Activated CD8-positive, alpha-beta T cell treated with anti-CD3 and anti-CD28 coated beads for 36 hours (primary cell): ENCODE results near the gene TGIF2. TPM values are rescaled to one million over a fixed set of nuclear protein-coding genes. Genes with fewer than 3 reads are reported as not detected.
"Not testable (repeated sequence)": the region's sequence is repeated elsewhere in the genome, so short reads cannot be mapped to it uniquely, and the experiment has no call there.

Experiments
- ATAC-seq: fragments of 200-7000 bp; cut with Tn5 transposase; one replicate; pipeline ENCODE4 v1.10.0; 2021; ENCODE audit warnings: mild to moderate bottlenecking, moderate library complexity
- CTCF ChIA-PET: fragments of 350-600 bp; sonication (Branson Sonifier 250); formaldehyde crosslinking; loops from one replicate; lab custom pipeline; 2021; ENCODE audit warnings: antibody characterized with exemption; lab: Charles Lee
- POLR2A ChIA-PET: fragments of 350-600 bp; sonication (Branson Sonifier 250); formaldehyde crosslinking; loops from one replicate; lab custom pipeline; 2021; ENCODE audit warnings: antibody characterized with exemption; lab: Charles Lee
- DNase-seq: peaks from one replicate; pipeline ENCODE4 v3.0.0-alpha.2; 2020
- H3K27ac Mint-ChIP-seq: one replicate; pipeline ENCODE4 v1.8.0; 2021; ENCODE audit warnings: mild to moderate bottlenecking, mixed read lengths
- H3K27me3 Mint-ChIP-seq: one replicate; pipeline ENCODE4 v1.8.0; 2021; ENCODE audit warnings: mixed read lengths
- H3K36me3 Mint-ChIP-seq: one replicate; pipeline ENCODE4 v1.8.0; 2021; ENCODE audit warnings: low read depth, mixed read lengths
- H3K4me1 Mint-ChIP-seq: one replicate; pipeline ENCODE4 v1.8.0; 2021; ENCODE audit warnings: low read depth, mixed read lengths
- H3K4me3 Mint-ChIP-seq: one replicate; pipeline ENCODE4 v1.8.0; 2021; ENCODE audit warnings: mild to moderate bottlenecking, moderate library complexity, mixed read lengths
- H3K9me3 Mint-ChIP-seq: one replicate; pipeline ENCODE4 v1.8.0; 2021; ENCODE audit warnings: mixed read lengths
- CTCF ChIP-seq: fragments of 200-600 bp; IDR thresholded peaks from one replicate; pipeline ENCODE4 v1.8.0; 2022; ENCODE audit warnings: antibody characterized with exemption, mild to moderate bottlenecking
- intact Hi-C: fragments of 100-400 bp; cut with micrococcal nuclease; formaldehyde crosslinking; loops from one replicate; pipeline ENCODE4 v1.10.0; 2022
- total RNA-seq, 2 experiments: library from RNA; stranded (reverse); gene quantifications; one replicate each; pipeline ENCODE4 v1.2.3, GENCODE V29; 2021

TGIF2 gene
- total RNA-seq, 2 experiments from 2014 or later: 55.3 to 56.8 TPM

- Mint-ChIP-seq H3K36me3 (no peaks in the 10 kb centered on the region), H3K27ac (no peak overlapping the region), H3K9me3 (no peaks in the 10 kb centered on the region), H3K4me3 (no peak overlapping the region), H3K4me1 (no peaks in the 10 kb centered on the region), H3K27me3 (no peaks in the 10 kb centered on the region)
- DNase-seq (no peak), ATAC-seq (no peak)
- TF ChIP-seq CTCF: no peak
- ChIA-PET POLR2A (interaction anchor here (0.7 kb wide), 1 partner anchor 795 kb away, joined by 4 read pairs; no protein-coding TSS in a partner anchor), CTCF (no interaction called here)
- intact Hi-C loops: loop anchor here (10.0 kb wide), 1 partner anchor 54 kb away; the partner anchor contains the start of gene RAB5IF
Measured at GRCh38 chr20:36550790-36551299, 22.6 kb upstream of the TGIF2 start.

GRCh38 chr20:36555248-36555647, 18.1 kb upstream of the TGIF2 start:
- ChIA-PET CTCF (no interaction called here), POLR2A (no interaction called here)
- DNase-seq (no peak), ATAC-seq (no peak)
- Mint-ChIP-seq H3K27me3 (no peaks in the 10 kb centered on the region), H3K4me1 (peaks cover 7% of the 10 kb centered on the region), H3K9me3 (no peaks in the 10 kb centered on the region), H3K27ac (no peak overlapping the region), H3K36me3 (no peaks in the 10 kb centered on the region), H3K4me3 (no peak overlapping the region)
- intact Hi-C loops: loop anchor here (10.0 kb wide), 1 partner anchor 50 kb away; the partner anchor contains the start of gene RAB5IF
- TF ChIP-seq CTCF: no peak

- Mint-ChIP-seq H3K36me3 (peaks cover 9% of the 10 kb centered on the region), H3K27me3 (no peaks in the 10 kb centered on the region), H3K27ac (no peak overlapping the region), H3K4me3 (no peak overlapping the region), H3K9me3 (peaks cover 7% of the 10 kb centered on the region), H3K4me1 (peaks cover 3% of the 10 kb centered on the region)
- intact Hi-C loops: no loop called here
- TF ChIP-seq CTCF: no peak
- ChIA-PET POLR2A (no interaction called here), CTCF (no interaction called here)
- ATAC-seq (no peak), DNase-seq (no peak)
Measured at GRCh38 chr20:36562724-36563123, 10.7 kb upstream of the TGIF2 start.

GRCh38 chr20:36563374-36563773, 10.0 kb upstream of the TGIF2 start:
- CTCF ChIA-PET: no interaction called here

GRCh38 chr20:36564078-36564725, 9.2 kb upstream of the TGIF2 start:
- ATAC-seq, H3K4me1 Mint-ChIP-seq, POLR2A ChIA-PET, CTCF ChIA-PET, H3K27me3 Mint-ChIP-seq, intact Hi-C loops, DNase-seq, H3K36me3 Mint-ChIP-seq, H3K27ac Mint-ChIP-seq, H3K4me3 Mint-ChIP-seq, H3K9me3 Mint-ChIP-seq: not testable (repeated sequence)

More at GRCh38 chr20:36563374-36563773, 10.0 kb upstream of the TGIF2 start:
- Mint-ChIP-seq H3K9me3 (peaks cover 7% of the 10 kb centered on the region), H3K4me3 (no peak overlapping the region), H3K4me1 (peaks cover 3% of the 10 kb centered on the region), H3K36me3 (peaks cover 9% of the 10 kb centered on the region), H3K27ac (no peak overlapping the region), H3K27me3 (no peaks in the 10 kb centered on the region)
- no peak for ATAC-seq
- intact Hi-C loops: no loop called here
- POLR2A ChIA-PET: no interaction called here
- no peak for DNase-seq
- no peak for TF ChIP-seq CTCF

GRCh38 chr20:36564726-36565121, 8.7 kb upstream of the TGIF2 start:
- H3K27me3 Mint-ChIP-seq, intact Hi-C loops, CTCF ChIA-PET, ATAC-seq, H3K4me1 Mint-ChIP-seq, H3K36me3 Mint-ChIP-seq, POLR2A ChIA-PET, H3K9me3 Mint-ChIP-seq, H3K4me3 Mint-ChIP-seq: not testable (repeated sequence)
- H3K27ac Mint-ChIP-seq: peak overlapping the region; percentile 66
- DNase-seq: peak; percentile 13
